Measurements from ENCODE around the gene GRIK2. TPM values are rescaled to one million over a fixed set of nuclear protein-coding genes. Genes with fewer than 3 reads are reported as not detected.

Gene GRIK2
- total and polyA plus RNA-seq, 8 donors: 0.61 to 3.5 (median 2.4) TPM

- FAIRE-seq: no peak
- no peak for ATAC-seq
- no peak overlapping the region for H3K27ac ChIP-seq
- 79 to 86% methylated on average over 2 of the region's 2 CpGs for WGBS, 2 donors
- no peaks in the 10 kb centered on the region for H3K4me1 ChIP-seq
- no peaks in the 10 kb centered on the region for H3K9me3 ChIP-seq
- DNase-seq: no peak
- no peak overlapping the region for H3K4me3 ChIP-seq
- H3K27me3 ChIP-seq: no peaks in the 10 kb centered on the region
- intact Hi-C loops (cut with DNase I): no loop called here
- no peaks in the 10 kb centered on the region for H3K36me3 ChIP-seq
- TF ChIP-seq CTCF (IDR thresholded peaks at IDR 0.05): no peak
These were observed 64.8 kb downstream of the GRIK2 start for GRCh38 chr6:101458336-101458735.

GRCh38 chr6:101458826-101459225 is 65.3 kb downstream of the GRIK2 start:
- H3K9me3 ChIP-seq: no peaks in the 10 kb centered on the region
- DNase-seq (no peak), FAIRE-seq (no peak), ATAC-seq (no peak)
- no peak overlapping the region for H3K4me3 ChIP-seq
- no peak overlapping the region for H3K27ac ChIP-seq
- 83 to 94% methylated on average over 2 of the region's 2 CpGs for WGBS, 2 donors
- intact Hi-C loops (cut with DNase I): no loop called here
- no peaks in the 10 kb centered on the region for H3K27me3 ChIP-seq
- H3K36me3 ChIP-seq: no peaks in the 10 kb centered on the region
- no peak for TF ChIP-seq CTCF (IDR thresholded peaks at IDR 0.05)
- no peaks in the 10 kb centered on the region for H3K4me1 ChIP-seq

- H3K36me3 ChIP-seq: no peaks in the 10 kb centered on the region
- intact Hi-C loops (cut with DNase I): no loop called here
- H3K27ac ChIP-seq: no peak overlapping the region
- ATAC-seq (no peak), DNase-seq (no peak), FAIRE-seq (no peak)
- WGBS, 2 donors: 39 to 40% methylated on average over 2 of the region's 2 CpGs
- no peaks in the 10 kb centered on the region for H3K27me3 ChIP-seq
- TF ChIP-seq CTCF (IDR thresholded peaks at IDR 0.05): no peak
- H3K4me1 ChIP-seq: no peaks in the 10 kb centered on the region
- H3K9me3 ChIP-seq: no peaks in the 10 kb centered on the region
- no peak overlapping the region for H3K4me3 ChIP-seq
These were observed 69.1 kb downstream of the GRIK2 start for GRCh38 chr6:101462576-101462975.

- Histone ChIP-seq H3K4me1 (no peaks in the 10 kb centered on the region), H3K27ac (no peak overlapping the region), H3K4me3 (no peak overlapping the region), H3K27me3 (no peaks in the 10 kb centered on the region), H3K9me3 (no peaks in the 10 kb centered on the region), H3K36me3 (no peaks in the 10 kb centered on the region)
- ATAC-seq: no peak
- no peak for DNase-seq
- 46 to 67% methylated on average over 1 of the region's 1 CpG for WGBS, 2 donors
- no peak for FAIRE-seq
- intact Hi-C loops (cut with DNase I): no loop called here
- TF ChIP-seq CTCF (IDR thresholded peaks at IDR 0.05): no peak
These were observed 72.4 kb downstream of the GRIK2 start for GRCh38 chr6:101465863-101466262.

GRCh38 chr6:101477436-101477835 is 83.9 kb downstream of the GRIK2 start:
- H3K9me3 ChIP-seq: no peaks in the 10 kb centered on the region
- no peaks in the 10 kb centered on the region for H3K4me1 ChIP-seq
- FAIRE-seq (no peak), DNase-seq (no peak), ATAC-seq (no peak)
- no peaks in the 10 kb centered on the region for H3K27me3 ChIP-seq
- TF ChIP-seq CTCF (IDR thresholded peaks at IDR 0.05): no peak
- 60 to 88% methylated on average over 2 of the region's 2 CpGs for WGBS, 2 donors
- no peaks in the 10 kb centered on the region for H3K36me3 ChIP-seq
- intact Hi-C loops (cut with DNase I): no loop called here
- no peak overlapping the region for H3K4me3 ChIP-seq
- H3K27ac ChIP-seq: no peak overlapping the region

All from pancreas (tissue), 10 donors.